ENCODE results near the gene PLPP4. TPM values are rescaled to one million over a fixed set of nuclear protein-coding genes. Genes with fewer than 3 reads are reported as not detected.

PLPP4 gene
- total and polyA plus RNA-seq, 2 donors (not counting 3 experiments of a cell fraction or from before 2014, with no cell fraction given): 15.5 to 36.4 TPM

DNA sequence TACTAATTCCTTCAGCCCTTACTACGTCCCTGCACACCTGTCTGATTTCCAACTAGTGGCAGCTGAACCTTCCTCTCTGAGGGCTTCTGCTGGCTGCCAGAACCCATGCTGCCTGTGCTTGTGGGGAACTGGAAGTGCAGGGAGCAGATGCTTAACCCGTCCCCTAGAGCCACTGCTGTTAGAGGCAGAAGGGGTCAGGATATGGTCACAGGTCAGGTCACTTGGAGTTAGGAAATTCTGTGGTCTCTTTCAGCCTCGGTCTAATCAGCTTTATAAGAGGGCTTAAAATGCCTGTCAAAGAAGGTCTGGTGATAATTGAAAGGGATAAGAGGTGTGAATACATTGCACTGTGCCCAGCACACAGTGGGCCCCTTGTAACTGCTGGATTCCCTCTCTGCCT, 82.0 kb downstream of the PLPP4 start:
- DNase-seq (ENCODE audit: low read depth, low spot score): no peak
- no peaks in the 10 kb centered on the region for H3K9me3 ChIP-seq (replicated peaks; ENCODE audit: control insufficient read depth, insufficient read depth, low read length)
- no peaks in the 10 kb centered on the region for H3K4me1 ChIP-seq (ENCODE audit: control insufficient read depth, extremely low read depth, insufficient read depth, low read length)
- H3K9ac ChIP-seq (replicated peaks; ENCODE audit: extremely low read depth, insufficient read depth, low read length): no peak overlapping the region
- no peak overlapping the region for H3K27ac ChIP-seq (ENCODE audit: insufficient read depth, low read depth, low read length)
- FAIRE-seq: no peak
- dilution Hi-C loops (cut with MboI; ENCODE audit: extremely low pct_ligation_motif_present, low sequenced_read_pairs) (no loop called here), intact Hi-C loops (cut with micrococcal nuclease) (no loop called here)
- POLR2A ChIA-PET: no interaction called here
- H4K20me1 ChIP-seq (replicated peaks; ENCODE audit: control insufficient read depth, extremely low read depth, insufficient read depth, low read length): no peaks in the 10 kb centered on the region
- H3K9me1 ChIP-seq (replicated peaks; ENCODE audit: control insufficient read depth, extremely low read depth, insufficient read depth, low read length): no peaks in the 10 kb centered on the region
- TF ChIP-seq, protein P1, sequence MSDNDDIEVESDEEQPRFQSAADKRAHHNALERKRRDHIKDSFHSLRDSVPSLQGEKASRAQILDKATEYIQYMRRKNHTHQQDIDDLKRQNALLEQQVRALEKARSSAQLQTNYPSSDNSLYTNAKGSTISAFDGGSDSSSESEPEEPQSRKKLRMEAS (IDR thresholded peaks at IDR 0.05; ENCODE audit: insufficient read depth, insufficient read length): no peak
- TF ChIP-seq FOS (IDR thresholded peaks at IDR 0.05; ENCODE audit: borderline replicate concordance, insufficient read depth, low read length): no peak
- H3K4me2 ChIP-seq (ENCODE audit: insufficient read depth, low read length): no peak overlapping the region
- H3K79me2 ChIP-seq (ENCODE audit: control insufficient read depth, insufficient read depth, low read length): no peaks in the 10 kb centered on the region
- H3K36me3 ChIP-seq (ENCODE audit: control insufficient read depth in 2 of 2, extremely low read depth in 1 of 2, insufficient read depth in 2 of 2, low read length in 2 of 2): no peaks in the 10 kb centered on the region
- CTCF ChIA-PET: no interaction called here
- H3K27me3 ChIP-seq (ENCODE audit: control insufficient read depth in 2 of 2, insufficient read depth in 2 of 2, low read length in 2 of 2): no peaks in the 10 kb centered on the region
- no peak overlapping the region for H2AFZ ChIP-seq (ENCODE audit: low read depth, low read length)
- BruUV-seq (replicated peaks): no TSS peak
- H3K4me3 ChIP-seq (replicated peaks in 1 of 3; ENCODE audit: insufficient read depth in 1 of 3, low read depth in 1 of 3, low read length in 3 of 3): no peak overlapping the region

DNA sequence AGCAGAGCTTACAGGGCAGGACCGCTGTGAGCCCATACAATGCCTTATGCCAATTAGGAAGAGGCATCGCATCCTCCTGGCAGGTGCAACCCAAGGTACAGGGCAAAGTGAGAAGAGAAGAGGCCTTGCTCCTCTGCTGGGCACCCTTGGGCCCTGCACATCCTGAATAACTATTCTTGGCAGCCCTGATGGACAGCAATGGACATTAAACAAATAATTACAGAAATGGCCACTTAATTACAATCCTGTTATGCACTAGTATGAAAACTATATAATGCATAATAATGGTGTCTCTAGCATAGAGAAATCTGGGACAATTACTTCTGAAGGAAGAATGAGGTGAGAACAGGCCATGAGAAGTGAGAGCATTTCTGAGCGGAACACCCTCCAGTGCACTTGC, 83.5 kb downstream of the PLPP4 start:
- Histone ChIP-seq H3K4me2 (ENCODE audit: insufficient read depth, low read length) (no peak overlapping the region), H3K4me3 (replicated peaks in 1 of 3; ENCODE audit: insufficient read depth in 1 of 3, low read depth in 1 of 3, low read length in 3 of 3) (no peak overlapping the region), H3K4me1 (ENCODE audit: control insufficient read depth, extremely low read depth, insufficient read depth, low read length) (no peaks in the 10 kb centered on the region), H3K27me3 (ENCODE audit: control insufficient read depth in 2 of 2, insufficient read depth in 2 of 2, low read length in 2 of 2) (no peaks in the 10 kb centered on the region), H3K9ac (replicated peaks; ENCODE audit: extremely low read depth, insufficient read depth, low read length) (no peak overlapping the region), H2AFZ (ENCODE audit: low read depth, low read length) (no peak overlapping the region), H3K27ac (ENCODE audit: insufficient read depth, low read depth, low read length) (no peak overlapping the region), H3K9me3 (replicated peaks; ENCODE audit: control insufficient read depth, insufficient read depth, low read length) (no peaks in the 10 kb centered on the region), H3K9me1 (replicated peaks; ENCODE audit: control insufficient read depth, extremely low read depth, insufficient read depth, low read length) (no peaks in the 10 kb centered on the region), H3K79me2 (ENCODE audit: control insufficient read depth, insufficient read depth, low read length) (no peaks in the 10 kb centered on the region), H4K20me1 (replicated peaks; ENCODE audit: control insufficient read depth, extremely low read depth, insufficient read depth, low read length) (no peaks in the 10 kb centered on the region), H3K36me3 (ENCODE audit: control insufficient read depth in 2 of 2, extremely low read depth in 1 of 2, insufficient read depth in 2 of 2, low read length in 2 of 2) (no peaks in the 10 kb centered on the region)
- DNase-seq (ENCODE audit: low read depth, low spot score): no peak
- no TSS peak for BruUV-seq (replicated peaks)
- intact Hi-C loops (cut with micrococcal nuclease) (no loop called here), dilution Hi-C loops (cut with MboI; ENCODE audit: extremely low pct_ligation_motif_present, low sequenced_read_pairs) (no loop called here)
- TF ChIP-seq EZH2 (IDR thresholded peaks at IDR 0.05; ENCODE audit: borderline replicate concordance, low read depth, low read length, severe bottlenecking) (no peak), POLR2A (IDR thresholded peaks at IDR 0.05; ENCODE audit: low read depth, low read length) (no peak)
- TF ChIP-seq, protein P2, sequence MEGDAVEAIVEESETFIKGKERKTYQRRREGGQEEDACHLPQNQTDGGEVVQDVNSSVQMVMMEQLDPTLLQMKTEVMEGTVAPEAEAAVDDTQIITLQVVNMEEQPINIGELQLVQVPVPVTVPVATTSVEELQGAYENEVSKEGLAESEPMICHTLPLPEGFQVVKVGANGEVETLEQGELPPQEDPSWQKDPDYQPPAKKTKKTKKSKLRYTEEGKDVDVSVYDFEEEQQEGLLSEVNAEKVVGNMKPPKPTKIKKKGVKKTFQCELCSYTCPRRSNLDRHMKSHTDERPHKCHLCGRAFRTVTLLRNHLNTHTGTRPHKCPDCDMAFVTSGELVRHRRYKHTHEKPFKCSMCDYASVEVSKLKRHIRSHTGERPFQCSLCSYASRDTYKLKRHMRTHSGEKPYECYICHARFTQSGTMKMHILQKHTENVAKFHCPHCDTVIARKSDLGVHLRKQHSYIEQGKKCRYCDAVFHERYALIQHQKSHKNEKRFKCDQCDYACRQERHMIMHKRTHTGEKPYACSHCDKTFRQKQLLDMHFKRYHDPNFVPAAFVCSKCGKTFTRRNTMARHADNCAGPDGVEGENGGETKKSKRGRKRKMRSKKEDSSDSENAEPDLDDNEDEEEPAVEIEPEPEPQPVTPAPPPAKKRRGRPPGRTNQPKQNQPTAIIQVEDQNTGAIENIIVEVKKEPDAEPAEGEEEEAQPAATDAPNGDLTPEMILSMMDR (IDR thresholded peaks at IDR 0.05; ENCODE audit: extremely low read depth in 1 of 2, insufficient read depth in 1 of 2, low read depth in 1 of 2, low read length in 2 of 2): no peak
- ChIA-PET CTCF (no interaction called here), POLR2A (no interaction called here)
- no peak for FAIRE-seq
